GM12878 (cell line): ENCODE results near the gene LRRC61. TPM values are rescaled to one million over a fixed set of nuclear protein-coding genes. Genes with fewer than 3 reads are reported as not detected.

ENCODE experiments used
- ATAC-seq: fragments of 200-7000 bp; cut with Tn5 transposase; 3 replicates; pipeline ENCODE4 v1.9.1; 2020; ENCODE audit warnings: mild to moderate bottlenecking, moderate library complexity
- BruUV-seq: library from RNA; stranded (reverse); fragments of 400-500 nt; replicated peaks from 2 replicates; lab custom pipeline; 2021; lab: Mats Ljungman, UMichigan
- CTCF ChIA-PET: fragments of 300-600 bp; sonication (Branson Sonifier 250); formaldehyde crosslinking; extraction: SDS; loops from one replicate; lab custom pipeline; 2021; ENCODE audit warnings: inconsistent platforms; lab: Yijun Ruan, JAX
- POLR2A ChIA-PET: fragments of 350-600 bp; formaldehyde crosslinking; extraction: SDS; loops from one replicate; lab custom pipeline; 2021; ENCODE audit warnings: inconsistent platforms; lab: Charles Lee
- RAD21 ChIA-PET: fragments of 300-600 bp; sonication (Branson Sonifier 250); formaldehyde crosslinking; loops from one replicate; lab custom pipeline; 2023; ENCODE audit warnings: antibody characterized with exemption; ENCODE audit not compliant: unreplicated experiment; lab: Charles Lee
- SMC1A ChIA-PET: fragments of 300-600 bp; sonication (Branson Sonifier 250); formaldehyde crosslinking; loops from one replicate; lab custom pipeline; 2023; ENCODE audit not compliant: unreplicated experiment, uncharacterized antibody; lab: Charles Lee
- DNase-seq: peaks from one replicate; pipeline ENCODE4 v3.0.0-alpha.2; 2011; ENCODE audit warnings: low read depth, low spot score
- FAIRE-seq: peaks from 3 replicates; lab custom pipeline; 2011; peaks lifted over from hg19 to GRCh38; lab: Jason Lieb, UNC
- H2AFZ ChIP-seq: 2 replicates; pipeline ENCODE4 v1.6.0; 2011; ENCODE audit warnings: low read depth, low read length, control low read depth; ENCODE audit not compliant: control insufficient read depth
- H3K27ac ChIP-seq: 2 replicates; pipeline ENCODE4 v1.5.1; 2011; ENCODE audit warnings: control low read depth; ENCODE audit not compliant: control insufficient read depth, insufficient read depth
- H3K27me3 ChIP-seq, 2 experiments: replicated peaks in 1 of 2; 2 replicates each; pipeline versions ENCODE4 v1.6.0 to v1.6.1; 2011; ENCODE audit warnings: low read length in 1 of 2; ENCODE audit not compliant: control insufficient read depth in 2 of 2, insufficient read depth in 2 of 2
- H3K36me3 ChIP-seq, 2 experiments: 2 replicates each; pipeline ENCODE4 v1.5.1; 2011; ENCODE audit warnings: low read length in 1 of 2; ENCODE audit not compliant: control insufficient read depth in 2 of 2, insufficient read depth in 2 of 2
- H3K4me1 ChIP-seq: 2 replicates; pipeline ENCODE4 v1.6.1; 2011; ENCODE audit warnings: mild to moderate bottlenecking, low read length, moderate library complexity, mixed read lengths; ENCODE audit not compliant: control insufficient read depth, insufficient read depth
- H3K4me2 ChIP-seq: 2 replicates; pipeline ENCODE4 v1.6.0; 2011; ENCODE audit warnings: control low read depth; ENCODE audit not compliant: control insufficient read depth, insufficient read depth
- H3K4me3 ChIP-seq: fragments of 200-600 bp; sonication (generic); 2 replicates; pipeline ENCODE4 v1.5.1; 2016
- H3K79me2 ChIP-seq: 2 replicates; pipeline ENCODE4 v1.6.0; 2011; ENCODE audit warnings: low read length; ENCODE audit not compliant: control insufficient read depth, insufficient read depth
- H3K9ac ChIP-seq: 2 replicates; pipeline ENCODE4 v1.8.0; 2011; ENCODE audit warnings: low read length, control low read depth, mixed read lengths; ENCODE audit not compliant: control insufficient read depth, insufficient read depth
- H3K9me3 ChIP-seq: replicated peaks from 3 replicates; pipeline ENCODE4 v1.5.1; 2011; ENCODE audit warnings: mild to moderate bottlenecking, low read length; ENCODE audit not compliant: control insufficient read depth, insufficient read depth
- H4K20me1 ChIP-seq: 2 replicates; pipeline ENCODE4 v1.6.0; 2011; ENCODE audit not compliant: control insufficient read depth, insufficient read depth
- ATF2 ChIP-seq: IDR thresholded peaks from 2 replicates; pipeline ENCODE4 v1.6.1; 2012; ENCODE audit warnings: low read length, inconsistent platforms
- ATF7 ChIP-seq: fragments of 450-650 bp; IDR thresholded peaks from 2 replicates; pipeline ENCODE4 v1.6.1; 2016; ENCODE audit warnings: low read depth, mild to moderate bottlenecking
- CREB1 ChIP-seq: IDR thresholded peaks from 2 replicates; pipeline ENCODE4 v1.6.1; 2012; ENCODE audit warnings: low read depth, mild to moderate bottlenecking, inconsistent platforms
- CUX1 ChIP-seq: IDR thresholded peaks from 2 replicates; pipeline ENCODE4 v1.6.1; 2012; ENCODE audit warnings: improper control_type of control experiment, low read depth, low read length; ENCODE audit not compliant: insufficient replicate concordance
- POLR2AphosphoS2 ChIP-seq: IDR thresholded peaks from 2 replicates; pipeline ENCODE4 v1.6.1; 2011; ENCODE audit warnings: low read depth, mild to moderate bottlenecking, low read length, improper control_type of control experiment, moderate library complexity
- RBBP5 ChIP-seq: fragments of 200-600 bp; sonication (generic); conservative IDR thresholded peaks from 2 replicates; pipeline ENCODE4 v1.6.1; 2016
- RUNX3 ChIP-seq: IDR thresholded peaks from 2 replicates; pipeline ENCODE4 v1.6.1; 2012; ENCODE audit warnings: low read length, inconsistent platforms
- TAF1 ChIP-seq: IDR thresholded peaks from 2 replicates; pipeline ENCODE4 v1.6.1; 2011; ENCODE audit warnings: mild to moderate bottlenecking, low read depth, low read length, borderline replicate concordance
- ZNF687 ChIP-seq: fragments of 450-650 bp; IDR thresholded peaks from 2 replicates; pipeline ENCODE4 v1.6.1; 2017; ENCODE audit warnings: mild to moderate bottlenecking, moderate library complexity
- WGBS: methylation state at CpG from one replicate; pipeline ENCODE4 v1.1.6; 2016; ENCODE audit warnings: low lambda C conversion rate; ENCODE audit not compliant: insufficient replicate concordance, insufficient coverage; ENCODE audit errors: missing lambda C conversion rate; 5-methylcytosine and 5-hydroxymethylcytosine counted together
- in situ Hi-C: fragments of 300-500 bp; cut with MboI; formaldehyde crosslinking; loops from 9 replicates; pipeline ENCODE4 v1.14.3; 2018; ENCODE audit warnings: mixed read lengths
- intact Hi-C: fragments of 100-400 bp; cut with micrococcal nuclease; formaldehyde crosslinking; loops from one replicate; pipeline ENCODE4 v1.14.2; 2022; ENCODE audit not compliant: unreplicated experiment
- polyA plus RNA-seq, 11 experiments: library from polyadenylated mRNA; depleted of rRNA in 4 of 11; unstranded in 6 of 11; stranded (reverse) in 5 of 11; fragments of >200 nt; fragmentation: Nextera tagmentation in 4 of 11; fragmentation: Illumina TruSeq in 1 of 11; extraction: Ambion mirVana in 4 of 11; extraction: Trizol in 1 of 11; gene quantifications; 1 replicate in 1 of 11; 2 replicates in 10 of 11; pipeline versions ENCODE4 v1.2.1 to v1.2.3, GENCODE V29; 2011 to 2016; ENCODE audit warnings: inconsistent platforms in 2 of 11, missing spikeins in 2 of 11, low read depth in 1 of 11
- total RNA-seq, 4 experiments: library from RNA; depleted of rRNA in 3 of 4; stranded (reverse); fragments of >200 nt in 3 of 4; fragmentation: Illumina TruSeq in 1 of 4; extraction: Trizol in 1 of 4; gene quantifications; 2 replicates each; pipeline versions ENCODE4 v1.2.1 to v1.2.3, GENCODE V29; 2013 to 2021

LRRC61 gene
- total and polyA plus RNA-seq, 10 of the 15 experiments (the other 5 are each of a cell fraction or from before 2014, with no cell fraction given): 1.4 to 54.2 (median 21.8) TPM

- ATAC-seq (peak; percentile 82), FAIRE-seq (no peak), DNase-seq (no peak)
- no peak for TF ChIP-seq CREB1
- TF ChIP-seq POLR2AphosphoS2: no peak
- no peak for TF ChIP-seq ZNF687
- no peak for TF ChIP-seq TAF1
- no peak for TF ChIP-seq RBBP5
- TF ChIP-seq ATF7: no peak
- TF ChIP-seq CUX1: no peak
- TF ChIP-seq ATF2: 0 out of 2 replicates have a peak, but pooled peaks have one; percentile 34
- TF ChIP-seq RUNX3: 0 out of 2 replicates have a peak, but pooled peaks have one; percentile 34
- Histone ChIP-seq H3K79me2 (no peaks in the 10 kb centered on the region), H3K4me3 (no peak overlapping the region), H3K36me3 (peaks cover 0 to 7% of the 10 kb centered on the region in 2 experiments; a peak in 2 of 4 replicates), H4K20me1 (no peaks in the 10 kb centered on the region), H2AFZ (no peak overlapping the region), H3K9me3 (peaks cover 4% of the 10 kb centered on the region; the same call in 1 of the 3 replicates), H3K27ac (no peak overlapping the region), H3K4me2 (no peak overlapping the region), H3K4me1 (peaks cover 8% of the 10 kb centered on the region), H3K27me3 (peaks cover 0 to 5% of the 10 kb centered on the region in 2 experiments; a peak in 2 of 4 replicates), H3K9ac (no peak overlapping the region)
- 20% methylated on average over 9 of the region's 9 CpGs for WGBS
- in situ Hi-C loops (no loop called here), intact Hi-C loops (no loop called here)
- no TSS peak for BruUV-seq
- ChIA-PET RAD21 (no interaction called here), CTCF (no interaction called here), POLR2A (no interaction called here), SMC1A (no interaction called here)
Observed at GRCh38 chr7:150339409-150339809, 16.3 kb downstream of the LRRC61 start.
